Effector memory CD8-positive, alpha-beta T cell (primary cell): ENCODE data around the gene FBXW4.

Experiments
- ATAC-seq: fragments of 150-1000 bp; cut with Tn5 transposase; replicated peaks from 2 replicates; pipeline ENCODE4 v1.10.0; 2021; ENCODE audit warnings: mild to moderate bottlenecking, moderate library complexity
- DNase-seq, 3 experiments: peaks; one replicate each; pipeline ENCODE4 v3.0.0; 2021
- H3K27ac Mint-ChIP-seq, 2 donors: one replicate each; pipeline ENCODE4 v1.8.0; 2022; ENCODE audit warnings: mild to moderate bottlenecking in 2 of 2, mixed read lengths in 2 of 2, moderate library complexity in 2 of 2
- H3K27me3 Mint-ChIP-seq, 2 donors: one replicate each; pipeline ENCODE4 v1.8.0; 2022; ENCODE audit warnings: mixed read lengths in 2 of 2
- H3K36me3 Mint-ChIP-seq: one replicate; pipeline ENCODE4 v1.8.0; 2022; ENCODE audit warnings: mild to moderate bottlenecking, moderate library complexity, mixed read lengths; ENCODE audit not compliant: insufficient read depth
- H3K4me1 Mint-ChIP-seq, 2 donors: one replicate each; pipeline ENCODE4 v1.8.0; 2022; ENCODE audit warnings: low read depth in 2 of 2, mixed read lengths in 2 of 2
- H3K4me3 Mint-ChIP-seq, 2 donors: one replicate each; pipeline ENCODE4 v1.8.0; 2022; ENCODE audit warnings: mild to moderate bottlenecking in 2 of 2, mixed read lengths in 2 of 2, moderate library complexity in 2 of 2
- H3K9me3 Mint-ChIP-seq, 2 donors: one replicate each; pipeline ENCODE4 v1.8.0; 2022; ENCODE audit warnings: mixed read lengths in 2 of 2

FBXW4 gene

GRCh38 chr10:101566333-101567164 is 128.4 kb downstream of the FBXW4 start:
- no peak overlapping the region for H3K4me3 Mint-ChIP-seq
- H3K4me1 Mint-ChIP-seq: peaks cover 9 to 17% of the 10 kb centered on the region in 2 donors
- DNase-seq: no peak
- H3K27me3 Mint-ChIP-seq: peaks cover 61 to 83% of the 10 kb centered on the region in 2 donors
- no peak for ATAC-seq
- no peak overlapping the region for H3K27ac Mint-ChIP-seq
- H3K36me3 Mint-ChIP-seq: no peaks in the 10 kb centered on the region
- H3K9me3 Mint-ChIP-seq: no peaks in the 10 kb centered on the region

- DNase-seq: no peak
- H3K4me3 Mint-ChIP-seq: no peak overlapping the region
- peaks cover 61 to 83% of the 10 kb centered on the region in 2 donors for H3K27me3 Mint-ChIP-seq
- no peak overlapping the region for H3K27ac Mint-ChIP-seq
- ATAC-seq: no peak
- no peaks in the 10 kb centered on the region for H3K36me3 Mint-ChIP-seq
- H3K9me3 Mint-ChIP-seq: no peaks in the 10 kb centered on the region
- H3K4me1 Mint-ChIP-seq: peaks cover 9 to 17% of the 10 kb centered on the region in 2 donors
Observed at GRCh38 chr10:101565936-101566332, 129.0 kb downstream of the FBXW4 start.

- H3K36me3 Mint-ChIP-seq: peaks cover 2% of the 10 kb centered on the region
- peaks cover 6 to 14% of the 10 kb centered on the region in 2 donors for H3K4me1 Mint-ChIP-seq
- no peak overlapping the region for H3K27ac Mint-ChIP-seq
- H3K9me3 Mint-ChIP-seq: no peaks in the 10 kb centered on the region
- no peak for DNase-seq
- no peak for ATAC-seq
- H3K27me3 Mint-ChIP-seq: peaks cover 61 to 83% of the 10 kb centered on the region in 2 donors
- no peak overlapping the region for H3K4me3 Mint-ChIP-seq
Observed at GRCh38 chr10:101565370-101565900, 129.5 kb downstream of the FBXW4 start.

GRCh38 chr10:101564490-101564991 is 130.4 kb downstream of the FBXW4 start:
- no peak overlapping the region for H3K4me3 Mint-ChIP-seq
- no peak for ATAC-seq
- peaks cover 55 to 77% of the 10 kb centered on the region in 2 donors for H3K27me3 Mint-ChIP-seq
- peaks cover 5 to 8% of the 10 kb centered on the region in 2 donors for H3K4me1 Mint-ChIP-seq
- no peak for DNase-seq
- H3K36me3 Mint-ChIP-seq: peaks cover 5% of the 10 kb centered on the region
- H3K9me3 Mint-ChIP-seq: no peaks in the 10 kb centered on the region
- H3K27ac Mint-ChIP-seq: no peak overlapping the region

- Mint-ChIP-seq H3K4me1 (peaks cover 10% of the 10 kb centered on the region in 2 donors), H3K9me3 (no peaks in the 10 kb centered on the region), H3K27me3 (peaks cover 48 to 67% of the 10 kb centered on the region in 2 donors), H3K4me3 (no peak overlapping the region), H3K27ac (no peak overlapping the region), H3K36me3 (peaks cover 7% of the 10 kb centered on the region)
- ATAC-seq: no peak
- DNase-seq: no peak
Observed at GRCh38 chr10:101563497-101564040, 131.4 kb downstream of the FBXW4 start.

GRCh38 chr10:101563007-101563406 is 132.0 kb downstream of the FBXW4 start:
- H3K27me3 Mint-ChIP-seq: peaks cover 42 to 62% of the 10 kb centered on the region in 2 donors
- no peak overlapping the region for H3K27ac Mint-ChIP-seq
- H3K4me1 Mint-ChIP-seq: peaks cover 14 to 16% of the 10 kb centered on the region in 2 donors
- no peak for ATAC-seq
- no peaks in the 10 kb centered on the region for H3K9me3 Mint-ChIP-seq
- peaks cover 7% of the 10 kb centered on the region for H3K36me3 Mint-ChIP-seq
- no peak overlapping the region for H3K4me3 Mint-ChIP-seq
- no peak for DNase-seq

GRCh38 chr10:101562231-101562630 is 132.7 kb downstream of the FBXW4 start:
- Mint-ChIP-seq H3K4me3 (no peak overlapping the region), H3K36me3 (peaks cover 10% of the 10 kb centered on the region), H3K27me3 (peaks cover 34 to 54% of the 10 kb centered on the region in 2 donors), H3K27ac (peak overlapping the region in 1 of 2 donors; percentile 46), H3K9me3 (no peaks in the 10 kb centered on the region), H3K4me1 (peaks cover 20% of the 10 kb centered on the region in 2 donors)
- ATAC-seq: no peak
- no peak for DNase-seq

GRCh38 chr10:101561068-101561915 is 133.7 kb downstream of the FBXW4 start:
- peaks cover 15 to 17% of the 10 kb centered on the region in 2 donors for H3K4me1 Mint-ChIP-seq
- ATAC-seq: no peak
- peaks cover 26 to 45% of the 10 kb centered on the region in 2 donors for H3K27me3 Mint-ChIP-seq
- H3K9me3 Mint-ChIP-seq: no peaks in the 10 kb centered on the region
- peak overlapping the region in 1 of 2 donors; percentile 65 for H3K27ac Mint-ChIP-seq
- no peak overlapping the region for H3K4me3 Mint-ChIP-seq
- DNase-seq: no peak
- H3K36me3 Mint-ChIP-seq: peaks cover 10% of the 10 kb centered on the region
